ENCODE measurements around the gene PLCG2.

GRCh38 chr16:81782236-81782635 is 3.1 kb downstream of the PLCG2 start:
- TF ChIP-seq EZH2 (IDR thresholded peaks at IDR 0.05) (no peak), POLR2AphosphoS5 (IDR thresholded peaks at IDR 0.05; ENCODE audit: borderline replicate concordance, low read depth, low read length) (no peak)

Measured in SK-N-MC (cell line).